T-helper 2 cell (primary cell): ENCODE results near the gene TMEM72.

Experiments
- DNase-seq, 5 experiments: peaks; one replicate each; pipeline versions ENCODE4 v3.0.0 to v3.0.0-alpha.2; 2012 to 2022

Gene TMEM72

DNA sequence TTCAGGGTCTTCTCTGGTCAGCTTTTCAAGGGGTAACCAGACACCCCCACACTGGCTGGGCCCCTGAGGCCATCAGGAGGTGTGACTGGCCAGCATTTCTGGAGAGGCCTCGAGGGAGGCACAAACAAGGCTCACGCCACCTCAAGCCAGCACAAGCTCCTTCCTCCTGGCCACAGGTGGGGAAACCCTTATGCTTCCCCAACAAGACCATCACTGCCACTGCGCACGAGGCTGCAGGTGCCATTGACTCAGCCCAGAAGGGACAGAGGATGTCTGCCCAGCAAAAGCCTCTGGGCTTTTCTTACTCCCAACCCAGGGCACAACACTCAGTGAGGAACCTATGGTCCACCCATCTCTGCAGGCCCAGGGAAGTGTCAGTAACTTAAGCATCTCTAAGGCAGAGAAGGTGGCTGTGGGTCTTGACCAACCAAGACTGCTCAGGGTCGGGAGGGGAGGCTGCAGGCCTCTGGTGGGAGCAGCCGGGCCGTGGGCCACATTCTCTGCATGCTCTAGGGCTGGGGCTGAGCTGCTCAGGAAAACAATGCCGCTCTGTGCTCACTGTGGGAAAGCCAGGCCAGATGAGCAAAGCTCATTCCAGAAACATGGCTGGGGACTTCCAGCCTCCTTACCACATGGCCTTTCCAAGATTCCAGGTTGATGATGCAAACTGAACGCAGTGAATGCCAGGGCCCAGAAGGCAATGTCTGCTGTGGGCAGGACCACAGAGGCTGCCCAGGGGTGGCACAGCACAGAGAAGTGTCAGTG is 24.2 kb downstream of the TMEM72 start:
- no peak for DNase-seq

DNA sequence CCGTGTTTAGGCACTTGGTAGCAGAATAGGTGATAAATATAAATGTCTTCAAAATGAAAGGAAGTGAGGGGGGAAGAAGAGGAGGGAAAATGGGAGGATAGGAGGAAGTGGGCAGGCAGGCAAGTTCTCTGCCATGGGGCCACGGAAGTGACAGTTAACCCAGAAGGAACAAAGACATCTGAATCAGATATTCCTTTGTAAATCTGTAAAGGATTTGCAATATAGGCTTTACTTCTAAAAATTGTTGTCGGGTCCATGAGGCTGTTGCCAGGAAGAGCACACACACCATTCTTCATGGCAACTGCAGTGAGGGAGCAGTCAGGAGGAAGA is 24.8 kb downstream of the TMEM72 start:
- no peak for DNase-seq

DNA sequence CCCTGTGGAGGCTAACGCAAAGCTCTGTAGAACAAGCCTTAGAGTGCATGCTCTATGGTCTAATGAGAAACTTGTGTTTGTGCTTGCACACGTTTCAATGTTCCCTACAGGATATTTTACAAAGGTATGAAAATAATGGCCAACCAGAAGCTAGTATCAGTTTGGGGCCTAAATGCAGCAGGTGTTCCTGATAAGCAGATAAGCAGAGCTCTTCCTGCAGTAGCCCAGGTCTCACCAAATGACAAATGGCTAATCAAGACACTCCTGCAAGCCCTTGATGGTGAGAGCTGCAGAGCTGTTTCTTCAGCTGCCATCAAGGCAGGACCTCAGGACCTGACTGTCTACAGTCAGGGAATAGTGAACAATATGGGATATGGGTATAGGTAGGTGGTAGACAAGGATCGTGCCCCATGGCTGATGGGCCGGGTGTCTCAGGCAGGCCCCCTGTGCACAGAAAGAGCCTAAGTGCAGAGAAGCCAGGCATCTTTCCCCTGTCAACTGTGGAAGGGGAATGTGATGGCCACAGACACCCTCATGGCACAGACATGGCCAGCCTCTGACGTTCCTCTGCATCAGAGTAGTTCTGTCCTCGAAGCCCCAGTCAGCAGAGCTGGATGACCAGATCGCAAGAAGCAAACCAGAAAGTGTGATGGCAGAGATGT is 25.3 kb downstream of the TMEM72 start:
- no peak for DNase-seq

DNA sequence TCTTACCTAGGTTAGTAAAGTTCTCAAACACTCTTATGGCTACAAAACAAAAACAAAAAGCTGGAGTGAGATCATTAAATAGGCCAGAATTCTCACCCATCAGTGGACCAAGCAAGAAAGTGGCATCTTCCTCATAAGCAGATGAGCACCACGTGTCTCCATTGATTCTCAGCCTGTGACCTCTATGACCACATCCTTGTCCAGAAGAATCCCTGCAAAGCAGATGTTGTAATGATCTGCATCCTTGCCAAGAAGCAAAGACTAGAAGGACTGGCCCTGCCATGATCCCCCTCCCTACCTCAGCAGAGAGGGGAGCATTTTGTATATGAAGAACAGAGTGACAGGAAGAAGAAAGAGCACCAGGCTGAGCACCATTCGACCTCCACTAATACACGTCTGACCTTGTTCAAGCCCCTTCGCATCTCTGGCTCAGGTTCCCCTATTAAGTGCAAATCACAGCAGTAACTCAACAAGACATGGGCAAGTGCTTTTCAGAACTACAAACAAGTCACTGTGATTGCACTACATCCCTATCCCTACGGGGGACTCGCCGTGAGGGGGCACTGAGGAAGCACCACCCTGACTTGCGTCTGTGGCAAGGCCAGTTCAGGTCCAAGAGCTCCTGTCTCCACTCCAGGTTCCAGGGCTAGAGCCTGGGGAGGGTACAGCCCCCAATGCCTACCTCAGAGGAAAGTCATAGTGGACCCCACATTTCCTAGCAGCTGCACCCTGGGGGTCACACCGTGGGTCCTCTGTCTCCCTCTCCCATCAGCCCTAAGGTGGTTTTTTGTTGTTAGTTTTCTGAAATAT is 26.3 kb downstream of the TMEM72 start:
- no peak for DNase-seq

DNA sequence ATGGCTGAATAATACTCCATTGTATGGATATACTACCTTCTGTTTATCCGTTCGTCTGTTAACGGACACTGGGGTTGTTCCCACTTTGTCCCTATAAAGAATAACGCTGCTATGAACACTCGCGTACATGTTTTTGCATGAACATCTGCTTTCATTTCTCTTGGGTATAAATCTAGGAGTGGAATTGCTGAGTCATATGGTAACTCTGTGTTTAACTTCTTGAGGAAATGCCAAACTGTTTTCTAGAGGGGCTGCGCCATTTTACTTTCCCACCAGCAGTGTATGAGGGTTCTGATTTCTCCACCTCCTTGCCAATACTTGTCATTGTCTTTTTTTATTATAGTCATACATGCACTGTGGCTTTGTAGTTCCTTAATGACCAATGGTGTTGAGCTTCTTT is 27.8 kb downstream of the TMEM72 start:
- no peak for DNase-seq

DNA sequence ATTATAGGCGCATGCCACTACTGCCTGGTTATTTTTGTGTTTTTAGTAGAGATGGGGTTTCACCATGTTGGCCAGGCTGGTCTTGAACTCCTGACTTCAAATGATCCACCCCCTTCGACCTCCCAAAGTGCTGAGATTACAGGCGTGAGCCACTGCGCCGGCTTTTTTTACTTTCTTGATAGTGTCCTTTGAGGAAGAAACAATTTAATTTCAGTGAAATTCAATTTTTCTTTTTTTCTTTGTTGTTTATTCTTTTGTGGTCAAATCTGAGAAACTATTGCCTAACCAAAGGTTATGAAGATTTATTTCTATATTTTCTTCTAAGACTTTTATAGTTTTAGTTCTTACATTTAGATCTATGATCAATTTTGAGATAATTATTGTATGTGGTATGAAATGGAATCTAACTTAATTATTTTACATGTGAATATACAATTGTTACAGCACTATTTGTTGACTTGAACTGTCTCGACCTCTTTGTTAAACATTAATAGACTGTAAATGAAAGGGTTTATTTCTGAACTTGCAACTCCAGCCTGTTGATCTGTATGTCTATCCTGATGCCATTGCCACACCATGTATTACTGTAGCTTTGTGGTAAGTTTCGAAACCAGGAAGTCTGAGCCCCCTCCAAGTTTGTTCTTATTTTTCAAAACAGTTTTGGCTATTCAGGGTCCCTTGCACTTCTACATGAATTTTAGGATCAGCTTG is 28.7 kb downstream of the TMEM72 start:
- no peak for DNase-seq

DNA sequence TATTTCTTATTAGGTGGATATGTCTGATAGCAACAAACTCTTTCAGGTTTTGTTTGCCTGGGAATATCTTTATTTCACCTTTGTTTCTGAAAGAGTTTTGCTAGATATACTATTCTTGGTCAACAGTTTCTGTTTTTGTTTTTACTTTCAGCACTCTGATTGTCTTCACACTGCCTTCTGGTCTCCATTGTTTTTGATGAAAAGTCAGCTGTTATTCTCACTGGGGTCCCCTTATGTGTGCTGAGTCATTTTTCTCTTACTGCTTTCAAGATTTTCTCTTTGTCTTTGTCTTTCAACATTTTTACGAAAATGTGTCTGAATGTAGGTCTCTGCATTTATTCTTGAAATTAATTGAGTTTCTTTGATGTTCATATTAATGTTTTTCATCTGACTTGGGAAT is 33.2 kb downstream of the TMEM72 start:
- DNase-seq: no peak

DNA sequence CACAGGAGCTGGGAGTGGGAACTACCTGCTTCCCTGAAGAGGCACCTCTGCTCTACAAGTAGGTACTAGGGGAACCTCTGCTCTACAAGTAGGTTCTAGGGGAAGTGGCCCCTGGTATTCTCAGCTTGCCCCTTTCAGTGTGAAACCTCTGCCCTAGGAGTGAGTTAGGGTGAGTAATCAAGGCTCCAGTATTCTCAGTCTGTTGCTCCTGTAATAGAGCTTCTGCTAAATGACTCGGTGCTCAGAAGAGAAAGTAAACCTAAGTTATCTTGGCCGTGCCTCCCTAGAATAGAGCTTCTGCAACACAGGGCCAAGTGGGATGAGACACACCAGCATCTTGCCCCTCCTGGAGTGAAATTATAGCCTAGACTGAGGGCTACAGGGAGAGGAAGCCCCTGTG is 35.1 kb downstream of the TMEM72 start:
- no peak for DNase-seq

DNA sequence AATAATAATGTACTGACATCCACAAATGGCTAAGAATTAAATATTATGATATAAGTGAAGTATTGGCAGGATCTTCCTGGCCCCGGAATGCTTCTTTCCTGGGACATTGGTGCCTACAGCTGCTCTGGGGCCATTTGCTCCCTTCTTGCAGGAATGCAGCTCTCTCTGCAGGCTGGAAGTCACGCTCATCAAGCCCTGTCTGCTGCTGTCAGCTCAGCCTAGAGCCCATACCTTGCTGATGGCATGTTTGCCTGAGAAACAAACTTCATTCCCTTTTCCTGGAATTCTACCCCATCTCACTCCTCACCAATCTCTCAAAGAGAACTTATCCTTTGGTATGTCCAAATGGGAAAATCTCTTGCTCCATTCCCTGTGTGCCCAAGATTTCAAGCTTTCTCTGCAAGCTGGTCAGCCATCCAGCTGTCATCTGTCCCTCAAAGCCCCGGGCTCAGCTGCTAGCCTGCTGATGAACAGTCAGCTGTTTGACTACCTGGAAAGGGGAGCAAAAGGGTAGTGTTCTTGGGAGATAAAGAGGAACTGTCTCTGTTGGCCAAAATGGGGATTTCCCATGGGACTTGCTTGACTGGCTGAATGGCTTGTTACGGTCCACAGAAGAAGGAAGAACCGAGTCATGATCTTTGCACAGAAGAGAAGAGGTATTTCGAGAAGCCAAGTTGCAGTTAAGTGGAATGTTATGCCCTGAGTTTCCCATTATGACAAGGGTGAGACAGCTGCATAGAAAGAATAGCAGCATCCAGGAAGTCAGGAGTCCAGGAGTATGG is 36.4 kb downstream of the TMEM72 start:
- no peak for DNase-seq

DNA sequence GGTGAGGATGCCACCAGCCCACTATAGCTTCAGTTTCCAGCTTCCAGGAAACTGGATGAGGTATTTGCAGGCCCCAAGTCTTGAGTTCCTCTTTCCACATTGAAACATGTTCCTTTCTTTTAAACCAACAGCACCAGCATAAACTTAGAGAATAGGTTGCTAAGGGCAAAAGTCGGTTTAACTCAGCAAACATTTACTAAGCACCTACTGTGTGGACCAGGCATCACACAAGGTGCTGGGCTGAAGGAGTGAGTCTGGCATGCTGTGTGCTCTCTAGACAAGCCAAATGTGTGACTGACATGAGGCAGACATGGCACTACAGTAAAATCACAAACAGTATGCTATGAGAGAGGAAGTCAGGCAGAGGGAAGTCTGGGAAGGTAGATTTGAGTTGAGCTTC is 37.5 kb downstream of the TMEM72 start:
- DNase-seq: no peak

DNA sequence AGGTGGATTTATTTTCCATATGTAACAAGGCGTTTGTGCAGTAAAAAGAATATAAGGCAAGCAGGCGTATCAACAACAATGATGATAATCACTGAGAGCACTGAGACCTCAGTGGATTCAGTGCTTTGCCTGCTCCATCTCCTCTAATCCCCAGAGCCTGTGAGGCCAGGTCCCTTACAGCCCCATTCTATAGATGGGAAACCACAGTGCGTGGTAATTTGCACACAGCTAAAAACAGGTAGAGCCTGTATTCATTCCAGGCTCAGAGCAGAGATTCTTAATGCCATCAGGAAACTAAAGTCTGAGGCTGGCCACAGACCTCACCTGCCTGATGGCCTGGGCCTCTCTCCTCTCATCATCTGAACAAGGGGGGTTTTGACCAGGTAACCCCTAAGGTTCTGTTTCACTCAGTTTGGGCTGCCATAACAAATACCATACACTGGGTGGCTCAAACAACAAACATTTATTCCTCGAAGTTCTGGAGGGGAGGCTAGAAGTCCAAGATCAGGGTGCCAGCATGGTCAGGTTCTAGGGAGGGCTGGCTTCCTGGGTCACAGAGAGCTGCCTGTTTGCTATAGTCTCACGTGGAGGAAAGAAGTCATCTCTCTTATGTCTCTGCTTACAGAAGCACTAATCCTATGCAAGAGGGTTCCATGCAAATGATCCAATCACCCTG is 38.1 kb downstream of the TMEM72 start:
- no peak for DNase-seq

DNA sequence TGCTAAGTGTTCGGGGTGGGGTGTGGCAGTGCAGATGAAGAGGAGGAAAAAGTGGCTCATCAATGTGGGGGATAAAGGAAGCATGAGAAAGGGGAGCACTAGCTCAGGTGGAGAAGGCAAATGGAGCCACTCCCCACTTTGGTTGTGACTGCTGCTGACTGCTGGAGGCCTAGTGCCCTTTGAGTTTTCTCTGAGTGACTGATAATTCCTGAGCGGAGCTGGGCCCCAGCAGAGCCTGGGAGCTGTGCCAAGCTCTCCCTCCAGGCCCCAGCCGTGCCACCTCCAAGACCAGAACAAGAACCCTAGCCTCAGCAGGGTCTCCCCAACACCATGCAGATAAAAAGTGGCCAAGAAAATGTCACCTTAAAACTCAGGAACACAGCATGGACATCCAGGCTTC is 38.8 kb downstream of the TMEM72 start:
- DNase-seq: no peak

DNA sequence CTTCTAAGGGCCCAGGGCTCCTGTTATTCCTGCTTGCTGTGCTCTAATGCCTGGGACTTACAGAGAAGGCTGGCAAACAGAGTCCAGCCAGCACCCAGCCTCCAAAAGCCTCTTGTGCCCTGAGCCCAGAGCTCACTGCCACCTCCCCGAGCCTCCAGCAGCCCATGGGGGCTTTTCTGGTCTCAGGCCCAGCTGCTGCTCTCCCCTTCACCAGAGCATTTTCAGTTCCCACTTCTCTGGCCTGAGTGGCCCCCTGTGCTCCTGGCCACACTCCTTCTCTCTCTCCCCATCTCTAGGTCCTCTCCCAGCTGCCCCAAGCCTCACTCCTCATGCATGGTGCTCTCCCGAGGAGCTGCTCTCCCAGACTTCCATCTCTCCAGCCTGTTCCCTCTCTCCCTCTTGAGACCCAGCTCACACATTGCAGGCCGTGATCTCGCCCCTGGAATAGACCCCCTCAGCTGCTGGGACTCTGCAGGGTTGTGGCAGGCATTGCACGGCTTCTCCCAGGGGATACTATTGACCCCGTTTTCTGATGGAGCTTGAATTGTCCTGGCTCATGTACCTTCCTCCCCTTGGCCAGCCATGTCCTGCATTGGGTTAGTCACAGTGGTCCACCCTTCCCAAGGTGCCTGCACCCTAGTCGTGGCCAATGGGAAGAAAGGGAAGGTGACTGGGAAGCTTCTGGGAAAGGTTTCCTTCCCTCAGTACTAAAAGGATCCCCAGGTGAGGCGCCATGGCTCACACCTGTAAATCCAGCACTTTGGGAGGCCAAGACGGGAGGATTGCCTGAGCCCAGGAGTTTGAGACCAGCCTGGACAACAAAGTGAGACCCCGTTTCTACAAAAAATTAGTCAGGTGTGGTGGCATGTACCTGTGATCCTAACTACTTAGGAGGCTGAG is 39.4 kb downstream of the TMEM72 start:
- DNase-seq: no peak

DNA sequence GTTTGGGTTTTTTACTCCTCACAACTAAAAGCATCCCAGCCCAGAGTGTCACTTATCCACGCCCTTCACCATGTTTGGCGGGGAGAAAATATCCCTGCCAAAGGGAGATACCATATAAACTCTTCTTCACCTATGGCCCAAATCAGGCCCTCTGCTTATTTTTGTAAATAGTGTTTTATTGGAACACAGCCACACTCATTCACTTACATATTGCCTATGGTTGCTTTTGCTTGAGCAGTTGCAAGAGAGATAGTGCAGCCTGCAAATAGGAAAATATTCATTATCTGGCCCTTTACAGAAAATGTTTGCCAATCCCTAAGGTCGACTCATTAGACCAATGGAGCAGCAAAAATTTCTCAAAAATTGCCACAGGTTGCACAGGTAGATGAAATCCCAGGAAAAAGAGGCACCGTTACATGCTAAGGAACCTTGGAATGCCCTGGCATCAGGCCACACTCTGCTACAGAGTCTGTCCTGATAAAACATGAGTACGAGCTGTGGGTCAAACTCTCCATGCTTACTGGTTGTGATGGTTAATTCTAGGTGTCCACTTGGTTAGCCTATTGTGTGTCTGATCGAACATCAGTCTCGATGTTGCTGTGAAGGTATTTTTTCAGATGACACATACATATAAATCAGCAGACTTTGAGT is 40.6 kb downstream of the TMEM72 start:
- no peak for DNase-seq

DNA sequence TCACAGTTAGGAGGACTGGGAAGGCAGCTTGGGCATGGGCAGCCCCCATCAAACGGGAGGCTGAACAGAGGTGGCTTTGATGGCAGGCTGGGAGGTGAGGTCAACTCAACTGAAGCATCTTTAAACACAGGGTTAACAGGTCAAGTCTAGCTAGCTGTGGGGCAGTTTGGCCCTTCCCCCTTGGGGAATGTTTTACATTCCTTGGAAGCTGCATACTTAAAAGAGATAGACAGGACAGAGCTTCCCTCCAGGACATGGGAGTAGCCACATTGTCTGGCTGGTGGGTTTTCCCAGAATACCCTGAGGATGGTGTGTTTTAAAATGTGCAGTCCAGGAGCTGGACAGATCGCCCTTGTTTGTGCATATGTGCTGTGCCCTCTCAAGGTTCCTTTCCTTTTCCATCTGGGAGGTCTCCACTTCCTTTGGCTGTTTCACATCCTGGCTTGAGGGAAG is 41.7 kb downstream of the TMEM72 start:
- no peak for DNase-seq

DNA sequence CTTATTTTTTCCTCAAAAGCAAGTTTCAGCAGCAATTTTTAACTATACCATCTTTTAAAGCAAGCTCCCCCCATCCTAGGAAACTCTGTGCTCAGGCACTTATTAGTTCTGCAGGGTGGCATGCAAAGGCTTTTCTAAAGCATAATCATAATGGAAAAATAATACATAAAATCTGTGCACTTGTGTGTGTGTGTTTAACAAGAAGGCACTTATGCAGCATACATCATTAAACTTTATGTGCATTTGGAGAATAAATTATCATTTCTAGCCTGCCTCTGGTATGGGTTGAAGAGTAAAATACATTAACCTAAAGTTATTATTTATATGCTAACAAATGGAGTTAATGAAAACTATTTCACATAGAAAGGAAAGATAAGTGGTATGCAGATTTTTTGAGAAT is 42.9 kb downstream of the TMEM72 start:
- DNase-seq: no peak

DNA sequence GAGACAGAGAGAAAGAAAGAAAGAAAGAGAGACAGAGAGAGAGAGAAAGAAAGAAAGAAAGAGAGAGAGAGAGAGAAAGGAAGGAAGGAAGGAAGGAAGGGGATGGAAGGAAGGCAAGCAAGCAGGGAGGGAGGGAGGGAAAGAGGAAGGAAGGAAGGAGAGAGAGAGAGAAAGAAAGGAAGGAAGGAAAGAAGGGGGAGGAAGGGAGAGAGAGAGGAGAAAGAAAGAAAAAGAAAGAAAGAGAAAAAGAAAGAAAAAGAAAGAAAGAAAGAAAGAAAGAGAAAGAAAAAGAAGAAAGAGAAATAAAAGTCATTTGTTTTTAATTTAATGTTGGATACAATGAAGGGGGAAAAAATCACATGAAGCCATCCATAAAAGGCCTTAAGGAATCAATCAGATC is 43.8 kb downstream of the TMEM72 start:
- DNase-seq: no peak

DNA sequence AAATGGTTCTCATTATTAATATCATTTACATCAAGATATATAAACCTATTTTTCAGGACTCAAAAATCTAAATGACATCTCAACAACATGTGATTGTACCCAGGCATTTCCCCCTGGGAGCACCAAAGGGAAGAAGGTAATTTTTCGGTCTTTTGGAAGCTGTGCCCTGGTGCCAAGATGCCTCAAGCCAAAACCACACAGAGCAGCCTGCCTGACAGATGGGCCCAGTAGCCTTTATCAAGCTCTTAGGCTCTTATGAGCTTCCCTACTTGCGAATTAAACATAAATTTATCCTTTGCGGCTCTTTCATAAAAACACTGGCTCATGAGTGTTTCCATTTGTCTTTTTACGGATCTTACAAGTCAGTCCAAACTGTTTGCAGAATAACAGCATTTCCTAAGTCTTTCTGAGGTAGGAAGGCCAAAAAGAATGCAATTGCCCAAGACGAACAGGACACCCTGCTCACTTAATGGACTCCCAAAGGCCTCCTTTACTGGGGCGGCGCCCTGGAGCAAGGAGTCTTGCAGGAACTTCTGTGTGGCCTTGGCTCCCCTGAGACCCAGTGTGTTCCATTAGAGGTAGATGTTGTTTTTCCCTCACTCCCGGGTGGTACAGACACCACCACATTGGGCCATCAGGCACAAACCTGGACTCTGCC is 44.4 kb downstream of the TMEM72 start:
- no peak for DNase-seq

DNA sequence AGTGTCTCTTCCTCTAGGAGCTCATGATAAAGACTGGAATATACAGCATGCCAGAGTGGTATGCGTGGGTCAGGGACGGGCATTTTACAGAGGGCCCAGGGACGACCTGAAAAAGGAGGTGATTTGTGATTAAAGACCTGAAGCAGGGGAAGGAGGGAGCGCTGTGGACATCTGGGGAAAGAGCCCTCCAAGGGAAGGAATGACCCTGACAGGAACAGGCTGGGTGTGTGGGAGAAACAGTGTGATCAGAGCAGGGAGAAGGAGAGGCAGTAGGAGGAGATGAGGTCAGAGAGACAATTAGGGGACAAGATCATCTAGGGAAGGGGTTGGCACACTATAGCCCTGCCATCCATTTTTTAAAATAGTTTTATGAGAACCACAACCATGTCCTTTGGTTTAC is 45.1 kb downstream of the TMEM72 start:
- DNase-seq: no peak
